ENCODE data around the gene COL9A3. TPM values are rescaled to one million over a fixed set of nuclear protein-coding genes. Genes with fewer than 3 reads are reported as not detected.

Gene COL9A3
- total RNA-seq, 2 experiments from 2014 or later, result not detected

GRCh38 chr20:62813588-62813987 lies 3.3 kb upstream of the COL9A3 start:
- H3K27ac Mint-ChIP-seq, result no peak overlapping the region
- DNase-seq (no peak), ATAC-seq (no peak)
- H3K4me3 Mint-ChIP-seq, result no peak overlapping the region
- peaks cover 9% of the 10 kb centered on the region for H3K36me3 Mint-ChIP-seq (ENCODE audit: low read depth)
- H3K9me3 Mint-ChIP-seq, result no peaks in the 10 kb centered on the region
- intact Hi-C loops (cut with micrococcal nuclease), result no loop called here
- CTCF ChIA-PET, result no interaction called here
- peaks cover 15% of the 10 kb centered on the region for H3K27me3 Mint-ChIP-seq
- no peak for TF ChIP-seq CTCF (IDR thresholded peaks at IDR 0.05)
- H3K4me1 Mint-ChIP-seq (ENCODE audit: low read depth), result peaks cover 2% of the 10 kb centered on the region
- POLR2A ChIA-PET, result no interaction called here

GRCh38 chr20:62814060-62814708 lies 2.7 kb upstream of the COL9A3 start:
- no peak for TF ChIP-seq CTCF (IDR thresholded peaks at IDR 0.05)
- CTCF ChIA-PET, result no interaction called here

GRCh38 chr20:62814709-62815065 lies 2.2 kb upstream of the COL9A3 start:
- Mint-ChIP-seq H3K4me1 (ENCODE audit: low read depth) (peaks cover 2% of the 10 kb centered on the region), H3K27ac (no peak overlapping the region), H3K9me3 (no peaks in the 10 kb centered on the region), H3K4me3 (no peak overlapping the region), H3K27me3 (peaks cover 15% of the 10 kb centered on the region), H3K36me3 (ENCODE audit: low read depth) (peaks cover 3% of the 10 kb centered on the region)
- intact Hi-C loops (cut with micrococcal nuclease), result no loop called here
- ATAC-seq (no peak), DNase-seq (no peak)
- POLR2A ChIA-PET, result interaction anchor here (0.9 to 2.5 kb wide), 4 partner anchors 9 to 432 kb away, joined by 3 to 11 read pairs (median 4); partner anchors contain the start of gene OGFR
- no peak for TF ChIP-seq CTCF (IDR thresholded peaks at IDR 0.05)
- CTCF ChIA-PET, result no interaction called here

More at GRCh38 chr20:62814060-62814708, 2.7 kb upstream of the COL9A3 start:
- H3K9me3 Mint-ChIP-seq, result no peaks in the 10 kb centered on the region
- H3K36me3 Mint-ChIP-seq (ENCODE audit: low read depth), result peaks cover 7% of the 10 kb centered on the region
- ATAC-seq, result no peak
- H3K27ac Mint-ChIP-seq, result no peak overlapping the region
- H3K4me1 Mint-ChIP-seq (ENCODE audit: low read depth), result peaks cover 2% of the 10 kb centered on the region
- POLR2A ChIA-PET, result interaction anchor here (1.7 to 2.5 kb wide), 2 partner anchors 9 to 10 kb away, joined by 6 to 11 read pairs; partner anchors contain the start of gene OGFR
- H3K27me3 Mint-ChIP-seq, result peaks cover 15% of the 10 kb centered on the region
- DNase-seq, result no peak
- intact Hi-C loops (cut with micrococcal nuclease), result no loop called here
- no peak overlapping the region for H3K4me3 Mint-ChIP-seq

GRCh38 chr20:62815066-62815991 lies 1.5 kb upstream of the COL9A3 start:
- intact Hi-C loops (cut with micrococcal nuclease), result no loop called here
- ChIA-PET POLR2A (interaction anchor here (0.6 to 2.5 kb wide), 5 partner anchors 10 to 433 kb away, joined by 3 to 11 read pairs (median 3); partner anchors contain the start of gene OGFR), CTCF (interaction anchor here (1.0 kb wide), 1 partner anchor 194 kb away, joined by 4 read pairs; no protein-coding TSS in a partner anchor)
- peaks cover 15% of the 10 kb centered on the region for H3K27me3 Mint-ChIP-seq
- no peak overlapping the region for H3K27ac Mint-ChIP-seq
- peaks cover 2% of the 10 kb centered on the region for H3K4me1 Mint-ChIP-seq (ENCODE audit: low read depth)
- ATAC-seq, result no peak
- no peak for DNase-seq
- no peaks in the 10 kb centered on the region for H3K9me3 Mint-ChIP-seq
- H3K36me3 Mint-ChIP-seq (ENCODE audit: low read depth), result peaks cover 3% of the 10 kb centered on the region
- TF ChIP-seq CTCF (IDR thresholded peaks at IDR 0.05), result no peak
- no peak overlapping the region for H3K4me3 Mint-ChIP-seq

All from activated CD8-positive, alpha-beta T cell treated with anti-CD3 and anti-CD28 coated beads for 36 hours (primary cell).